ENCODE results near the gene LRP2.

DNA sequence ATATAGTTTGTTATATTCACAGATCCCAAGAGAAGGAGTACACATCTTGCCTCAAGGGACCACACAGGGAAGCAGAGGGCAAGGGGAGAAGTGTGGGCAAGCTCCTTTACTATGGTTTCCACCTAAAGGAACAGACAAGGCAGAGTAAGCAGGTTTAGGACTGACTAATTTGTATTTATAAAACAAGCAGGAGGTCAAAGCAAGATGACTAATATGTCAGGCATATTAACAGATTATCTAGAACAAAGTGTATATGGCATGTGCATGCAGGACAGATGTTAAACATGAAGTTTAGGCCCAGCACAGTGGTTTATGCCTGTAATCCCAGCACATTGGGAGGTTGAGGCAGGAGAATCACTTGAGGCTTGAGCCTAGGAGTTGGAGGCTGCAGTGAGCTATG lies 3.7 kb upstream of the LRP2 start:
- no peak for TF ChIP-seq POLR2A (IDR thresholded peaks at IDR 0.05)
- no peak for TF ChIP-seq CTCF (IDR thresholded peaks at IDR 0.05)

All from thyroid gland (tissue), 4 donors.